ENCODE data around the gene SDHA. TPM values are rescaled to one million over a fixed set of nuclear protein-coding genes. Genes with fewer than 3 reads are reported as not detected.

Gene SDHA
- 101 TPM for polyA plus RNA-seq (2013, experiment 1 of 2; ENCODE audit: insufficient read length)
- polyA plus RNA-seq (2013, experiment 2 of 2; ENCODE audit: insufficient read length): 81.4 TPM

- peak; percentile 89 for DNase-seq
Observed at GRCh38 chr5:217494-218456, at the start of gene SDHA, which contains the start of gene CCDC127. Gene SDHA (plus strand): TSS chr5:218320. CDS start chr5:218356, 36 bp downstream. Gene CCDC127 (minus strand): TSS chr5:218153. CDS start chr5:216849, 1,304 bp downstream.

GRCh38 chr5:169071-169727, 48.9 kb upstream of the SDHA start:
- DNase-seq: no peak

- no peak for DNase-seq
Observed at GRCh38 chr5:169728-170094, 48.4 kb upstream of the SDHA start.

GRCh38 chr5:170971-171800, 46.9 kb upstream of the SDHA start:
- DNase-seq: no peak

GRCh38 chr5:171801-172331, 46.3 kb upstream of the SDHA start:
- no peak for DNase-seq

- DNase-seq: no peak
Observed at GRCh38 chr5:172421-172820, 45.7 kb upstream of the SDHA start.

- no peak for DNase-seq
Observed at GRCh38 chr5:172841-173251, 45.3 kb upstream of the SDHA start.

- no peak for DNase-seq
Observed at GRCh38 chr5:173392-174290, 44.5 kb upstream of the SDHA start.

GRCh38 chr5:174291-174600, 43.9 kb upstream of the SDHA start:
- no peak for DNase-seq

GRCh38 chr5:174876-175465, 43.1 kb upstream of the SDHA start:
- no peak for DNase-seq

GRCh38 chr5:176296-176823, 41.8 kb upstream of the SDHA start:
- DNase-seq: no peak

GRCh38 chr5:178110-178509, 40.0 kb upstream of the SDHA start:
- DNase-seq: no peak

GRCh38 chr5:179401-179800, 38.7 kb upstream of the SDHA start:
- no peak for DNase-seq

GRCh38 chr5:180286-180918, 37.7 kb upstream of the SDHA start:
- no peak for DNase-seq

- DNase-seq: no peak
Observed at GRCh38 chr5:181160-181559, 37.0 kb upstream of the SDHA start.

GRCh38 chr5:181566-181965, 36.6 kb upstream of the SDHA start:
- no peak for DNase-seq

- no peak for DNase-seq
Observed at GRCh38 chr5:182126-182525, 36.0 kb upstream of the SDHA start.

GRCh38 chr5:184471-184870, 33.6 kb upstream of the SDHA start:
- DNase-seq: no peak

- DNase-seq: no peak
Observed at GRCh38 chr5:185095-186070, 32.7 kb upstream of the SDHA start.

All from fibroblast of skin of back (primary cell).